HEK293 (cell line): Measurements from ENCODE around the gene ERGIC1.

Experiments used
- BCL11A ChIP-seq: fragments of 450-650 bp; formaldehyde crosslinking; IDR thresholded peaks from 2 replicates; pipeline ENCODE4 v1.5.1; 2016; ENCODE audit warnings: low read depth, missing biosample characterization, missing genetic modification characterization
- CTCF ChIP-seq: fragments of 450-650 bp; formaldehyde crosslinking; IDR thresholded peaks from 2 replicates; pipeline ENCODE4 v1.5.1; 2016; ENCODE audit warnings: missing biosample characterization, missing genetic modification characterization
- GFI1B ChIP-seq: fragments of 450-650 bp; formaldehyde crosslinking; IDR thresholded peaks from 2 replicates; pipeline ENCODE4 v1.5.1; 2016; ENCODE audit warnings: missing biosample characterization, missing genetic modification characterization
- GLIS1 ChIP-seq: fragments of 450-650 bp; formaldehyde crosslinking; IDR thresholded peaks from 2 replicates; pipeline ENCODE4 v1.5.1; 2016; ENCODE audit warnings: missing biosample characterization, missing genetic modification characterization
- PBX3 ChIP-seq: sonication (generic); formaldehyde crosslinking; IDR thresholded peaks from 2 replicates; pipeline ENCODE4 v1.8.1; 2022; ENCODE audit warnings: mild to moderate bottlenecking, moderate library complexity, missing genetic modification reagents
- SP2 ChIP-seq: fragments of 450-650 bp; formaldehyde crosslinking; IDR thresholded peaks from 2 replicates; pipeline ENCODE4 v1.5.1; 2016; ENCODE audit warnings: missing biosample characterization, missing genetic modification characterization
- ZNF174 ChIP-seq: fragments of 450-650 bp; formaldehyde crosslinking; IDR thresholded peaks from 2 replicates; pipeline ENCODE4 v1.5.0; 2017; ENCODE audit warnings: missing biosample characterization, mild to moderate bottlenecking, missing genetic modification characterization
- ZNF202 ChIP-seq: fragments of 450-650 bp; formaldehyde crosslinking; IDR thresholded peaks from 2 replicates; pipeline ENCODE4 v1.5.1; 2016; ENCODE audit warnings: missing biosample characterization, missing genetic modification characterization, borderline replicate concordance
- ZNF398 ChIP-seq: fragments of 450-650 bp; formaldehyde crosslinking; IDR thresholded peaks from 2 replicates; pipeline ENCODE4 v1.5.1; 2017; ENCODE audit warnings: missing biosample characterization, missing genetic modification characterization
- ZNF416 ChIP-seq: fragments of 450-650 bp; formaldehyde crosslinking; IDR thresholded peaks from 2 replicates; pipeline ENCODE4 v1.5.1; 2016; ENCODE audit warnings: missing biosample characterization, missing genetic modification characterization
- ZNF426 ChIP-seq: fragments of 450-650 bp; formaldehyde crosslinking; IDR thresholded peaks from 2 replicates; pipeline ENCODE4 v1.5.1; 2017; ENCODE audit warnings: missing biosample characterization, missing genetic modification characterization, mild to moderate bottlenecking, inconsistent platforms, moderate library complexity

GRCh38 chr5:172866378-172866777 lies 32.3 kb downstream of the ERGIC1 start:
- TF ChIP-seq ZNF426 (no peak), CTCF (tag by site-specific recombination) (no peak), ZNF174 (tag by site-specific recombination) (no peak), SP2 (no peak), ZNF416 (no peak), GLIS1 (tag by site-specific recombination) (no peak), BCL11A (tag by site-specific recombination) (no peak), ZNF398 (tag by site-specific recombination) (no peak), GFI1B (tag by site-specific recombination) (no peak), PBX3 (CRISPR knock-in tag) (no peak), ZNF202 (tag by site-specific recombination) (no peak)
